Neural cell (in vitro differentiated cells): ENCODE results near the gene NUTF2. TPM values are rescaled to one million over a fixed set of nuclear protein-coding genes. Genes with fewer than 3 reads are reported as not detected.

Experiments used
- H2AFZ ChIP-seq: fragments of 200-600, 300-800 bp; sonication (generic), shearing (Covaris generic); 2 replicates; pipeline ENCODE4 v1.6.0; 2014; ENCODE audit warnings: low read depth, mild to moderate bottlenecking, antibody characterized with exemption, low read length, moderate library complexity
- H3F3A ChIP-seq: fragments of 200-600 bp; shearing (Covaris generic); 2 replicates; pipeline ENCODE4 v1.6.1; 2016; ENCODE audit warnings: mild to moderate bottlenecking, moderate library complexity, mixed read lengths, antibody characterized with exemption, low read length; ENCODE audit not compliant: insufficient read depth, poor library complexity, severe bottlenecking
- H3K27ac ChIP-seq: fragments of 200-600, 300-800 bp; sonication (generic), shearing (Covaris generic); 2 replicates; pipeline ENCODE4 v1.5.1; 2014; ENCODE audit warnings: mild to moderate bottlenecking, low read length, moderate library complexity
- H3K27me3 ChIP-seq: fragments of 300-800, 200-600 bp; sonication (generic), shearing (Covaris generic); 2 replicates; pipeline ENCODE4 v1.6.0; 2014; ENCODE audit warnings: mild to moderate bottlenecking, low read depth, low read length, moderate library complexity; ENCODE audit not compliant: insufficient read depth
- H3K36me3 ChIP-seq: fragments of 300-800, 200-600 bp; sonication (generic), shearing (Covaris generic); 2 replicates; pipeline ENCODE4 v1.5.1; 2014; ENCODE audit warnings: mild to moderate bottlenecking, antibody characterized with exemption, low read length, moderate library complexity; ENCODE audit not compliant: insufficient read depth
- H3K4me2 ChIP-seq: fragments of 300-800, 200-600 bp; sonication (generic), shearing (Covaris generic); 2 replicates; pipeline ENCODE4 v1.6.0; 2014; ENCODE audit warnings: mild to moderate bottlenecking, low read length
- H3K4me3 ChIP-seq: fragments of 300-800, 200-600 bp; sonication (generic), shearing (Covaris generic); 2 replicates; pipeline ENCODE4 v1.5.1; 2014; ENCODE audit warnings: mild to moderate bottlenecking, low read length, moderate library complexity
- H3K79me2 ChIP-seq: fragments of 200-600 bp; shearing (Covaris generic); replicated peaks from 2 replicates; pipeline ENCODE4 v1.6.0; 2014; ENCODE audit warnings: mild to moderate bottlenecking, low read length, moderate library complexity; ENCODE audit not compliant: insufficient read depth
- H3K9ac ChIP-seq: fragments of 300-800, 200-600 bp; sonication (generic), shearing (Covaris generic); 2 replicates; pipeline ENCODE4 v1.6.1; 2016; ENCODE audit warnings: mild to moderate bottlenecking, low read length, mixed read lengths
- H3K9me2 ChIP-seq: fragments of 200-600 bp; shearing (Covaris generic); 2 replicates; pipeline ENCODE4 v1.6.1; 2016; ENCODE audit warnings: mild to moderate bottlenecking, low read length, mixed read lengths; ENCODE audit not compliant: insufficient read depth
- H3K9me3 ChIP-seq: fragments of 200-600, 300-800 bp; sonication (generic), shearing (Covaris generic); 2 replicates; pipeline ENCODE4 v1.6.1; 2016; ENCODE audit warnings: mild to moderate bottlenecking, mixed run types, low read length, moderate library complexity, mixed read lengths
- H4K20me1 ChIP-seq: fragments of 200-600 bp; shearing (Covaris generic); 2 replicates; pipeline ENCODE4 v1.6.1; 2016; ENCODE audit warnings: mild to moderate bottlenecking, mixed run types; ENCODE audit not compliant: insufficient read depth
- CTCF ChIP-seq: fragments of 450-650 bp; IDR thresholded peaks from 2 replicates; pipeline ENCODE4 v1.5.1; 2014; ENCODE audit warnings: antibody characterized with exemption, mild to moderate bottlenecking, moderate library complexity; ENCODE audit not compliant: poor library complexity, severe bottlenecking
- EP300 ChIP-seq: fragments of 450-650 bp; conservative IDR thresholded peaks from 2 replicates; pipeline ENCODE4 v1.6.1; 2014; ENCODE audit warnings: antibody characterized with exemption, mild to moderate bottlenecking, moderate library complexity; ENCODE audit not compliant: poor library complexity, severe bottlenecking
- EZH2 ChIP-seq: fragments of 200-600, 300-800 bp; shearing (Covaris generic), sonication (generic); IDR thresholded peaks from 2 replicates; pipeline ENCODE4 v1.6.1; 2014; ENCODE audit warnings: antibody characterized with exemption, low read length, borderline replicate concordance, mild to moderate bottlenecking; ENCODE audit not compliant: insufficient read depth, poor library complexity, severe bottlenecking
- MXI1 ChIP-seq: fragments of 450-650 bp; conservative IDR thresholded peaks from 2 replicates; pipeline ENCODE4 v1.6.1; 2014; ENCODE audit warnings: antibody characterized with exemption, mild to moderate bottlenecking; ENCODE audit not compliant: poor library complexity, severe bottlenecking
- POLR2AphosphoS5 ChIP-seq: IDR thresholded peaks from 2 replicates; pipeline ENCODE4 v1.6.1; 2012
- RAD21 ChIP-seq: fragments of 450-650 bp; conservative IDR thresholded peaks from 2 replicates; pipeline ENCODE4 v1.6.1; 2014; ENCODE audit warnings: antibody characterized with exemption, mild to moderate bottlenecking, moderate library complexity
- REST ChIP-seq: IDR thresholded peaks from 2 replicates; pipeline ENCODE4 v1.6.1; 2012; ENCODE audit warnings: borderline replicate concordance
- SMC3 ChIP-seq: fragments of 450-650 bp; conservative IDR thresholded peaks from 2 replicates; pipeline ENCODE4 v1.6.1; 2014; ENCODE audit warnings: antibody characterized with exemption, mild to moderate bottlenecking, moderate library complexity; ENCODE audit not compliant: poor library complexity
- TAF1 ChIP-seq: IDR thresholded peaks from 2 replicates; pipeline ENCODE4 v1.6.1; 2012; ENCODE audit warnings: low read depth
- polyA plus RNA-seq: library from polyadenylated mRNA; depleted of rRNA; stranded (reverse); fragments of >200 nt; gene quantifications from 2 replicates; pipeline ENCODE4 v1.2.3, GENCODE V29; 2014

Gene NUTF2
- polyA plus RNA-seq, 1 donor from 2014 or later = 98.6 TPM

DNA sequence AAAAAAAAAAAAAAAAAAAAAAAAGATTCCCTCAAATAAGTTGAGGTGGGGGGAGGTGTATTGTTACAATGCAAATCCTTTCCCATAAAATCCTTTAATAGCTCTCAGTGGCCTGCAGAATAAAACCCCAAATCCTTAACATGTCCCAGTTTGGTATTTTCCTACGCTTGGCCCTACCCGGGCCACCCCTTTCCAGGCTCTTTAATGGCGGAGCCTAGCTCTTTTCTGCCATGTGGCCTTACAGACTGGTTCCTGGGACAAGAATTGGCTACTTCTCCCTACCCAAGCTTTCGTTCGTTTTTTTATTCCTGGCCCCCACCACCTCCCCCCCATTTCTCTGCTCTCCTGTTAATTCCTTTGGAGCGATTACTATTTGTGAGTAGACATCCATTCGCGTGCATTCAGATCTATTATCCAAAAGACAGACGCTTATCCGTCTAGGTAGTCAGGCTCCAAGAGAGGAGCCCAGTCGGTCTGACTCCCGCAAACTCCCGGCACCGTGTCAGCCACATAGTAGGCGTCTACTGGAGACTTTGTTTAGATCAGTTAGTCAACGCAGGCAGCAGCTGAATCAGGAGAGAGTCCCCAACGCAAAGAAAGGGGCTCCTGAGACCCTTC lies 5.4 kb upstream of the NUTF2 start:
- peaks cover 26% of the 10 kb centered on the region for H3K79me2 ChIP-seq
- H3K36me3 ChIP-seq = no peaks in the 10 kb centered on the region
- H4K20me1 ChIP-seq = no peaks in the 10 kb centered on the region
- no peak for TF ChIP-seq CTCF
- TF ChIP-seq EZH2 = no peak
- TF ChIP-seq POLR2AphosphoS5 = no peak
- TF ChIP-seq SMC3 = no peak
- TF ChIP-seq MXI1 = no peak
- TF ChIP-seq RAD21 = no peak
- no peak for TF ChIP-seq EP300
- no peak for TF ChIP-seq REST
- peak overlapping the region; percentile 97 for H3K4me3 ChIP-seq
- no peaks in the 10 kb centered on the region for H3K27me3 ChIP-seq
- H3F3A ChIP-seq = no peaks in the 10 kb centered on the region
- no peaks in the 10 kb centered on the region for H3K9me3 ChIP-seq
- H3K27ac ChIP-seq = peak overlapping the region; percentile 97
- no peaks in the 10 kb centered on the region for H3K9me2 ChIP-seq
- peak overlapping the region; percentile 96 for H3K9ac ChIP-seq
- peak overlapping the region; percentile 73 for H2AFZ ChIP-seq
- H3K4me2 ChIP-seq = no peak overlapping the region

GRCh38 chr16:67841816-67842508 lies 4.8 kb upstream of the NUTF2 start, which contains the start of gene THAP11:
Gene THAP11, plus strand, starts transcription at chr16:67842320. Its CDS starts 235 bp downstream, at chr16:67842555.
- Histone ChIP-seq H3K4me3 (peak within 1 kb of the TSS; percentile 97), H3K9ac (peak within 1 kb of the TSS; percentile 96), H3K9me2 (no peaks in the 10 kb centered on the region), H3K36me3 (no peaks in the 10 kb centered on the region), H3K27ac (peak within 1 kb of the TSS; percentile 97), H3K27me3 (no peaks in the 10 kb centered on the region), H2AFZ (peak within 1 kb of the TSS; percentile 73), H3K9me3 (no peaks in the 10 kb centered on the region), H3K79me2 (peaks cover 26% of the 10 kb centered on the region), H3F3A (no peaks in the 10 kb centered on the region), H3K4me2 (peak within 1 kb of the TSS; percentile 79), H4K20me1 (no peaks in the 10 kb centered on the region)
- TF ChIP-seq POLR2AphosphoS5 = peak; percentile 38
- TF ChIP-seq RAD21 = no peak
- TF ChIP-seq MXI1 = peak; percentile 75
- peak; percentile 18 for TF ChIP-seq EP300
- TF ChIP-seq SMC3 = peak; percentile 64
- no peak for TF ChIP-seq EZH2
- no peak for TF ChIP-seq REST
- peak; percentile 33 for TF ChIP-seq TAF1
- TF ChIP-seq CTCF = peak; percentile 98
